HEK293 (cell line): ENCODE data around the gene TGFB2.

Source experiments
- ATF2 ChIP-seq: fragments of 450-650 bp; formaldehyde crosslinking; IDR thresholded peaks from 2 replicates; pipeline ENCODE4 v1.5.1; 2016; ENCODE audit warnings: missing biosample characterization, missing genetic modification characterization, low read depth
- BCL11B ChIP-seq: fragments of 450-650 bp; formaldehyde crosslinking; IDR thresholded peaks from 2 replicates; pipeline ENCODE4 v1.5.1; 2016; ENCODE audit warnings: low read depth, missing biosample characterization, missing genetic modification characterization
- KLF16 ChIP-seq: fragments of 450-650 bp; formaldehyde crosslinking; IDR thresholded peaks from 2 replicates; pipeline ENCODE4 v1.5.1; 2017; ENCODE audit warnings: missing biosample characterization, missing genetic modification characterization
- OSR2 ChIP-seq: fragments of 450-650 bp; formaldehyde crosslinking; IDR thresholded peaks from 2 replicates; pipeline ENCODE4 v1.5.1; 2016; ENCODE audit warnings: missing biosample characterization, missing genetic modification characterization
- OVOL3 ChIP-seq: fragments of 450-650 bp; formaldehyde crosslinking; IDR thresholded peaks from 2 replicates; pipeline ENCODE4 v1.5.1; 2016; ENCODE audit warnings: missing biosample characterization, missing genetic modification characterization
- PBX3 ChIP-seq: sonication (generic); formaldehyde crosslinking; IDR thresholded peaks from 2 replicates; pipeline ENCODE4 v1.8.1; 2022; ENCODE audit warnings: mild to moderate bottlenecking, moderate library complexity, missing genetic modification reagents
- PRDM1 ChIP-seq: fragments of 450-650 bp; formaldehyde crosslinking; IDR thresholded peaks from 2 replicates; pipeline ENCODE4; 2016; ENCODE audit warnings: missing biosample characterization, missing genetic modification characterization
- PRDM10 ChIP-seq: fragments of 450-650 bp; formaldehyde crosslinking; IDR thresholded peaks from 2 replicates; pipeline ENCODE4 v1.5.1; 2016; ENCODE audit warnings: missing biosample characterization, missing genetic modification characterization
- ZBTB8A ChIP-seq: fragments of 450-650 bp; formaldehyde crosslinking; IDR thresholded peaks from 2 replicates; pipeline ENCODE4 v1.5.1; 2016; ENCODE audit warnings: missing biosample characterization, missing genetic modification characterization
- ZFP37 ChIP-seq: fragments of 450-650 bp; formaldehyde crosslinking; IDR thresholded peaks from 2 replicates; pipeline ENCODE4 v1.5.1; 2016; ENCODE audit warnings: missing biosample characterization, missing genetic modification characterization
- ZNF10 ChIP-seq: fragments of 450-650 bp; formaldehyde crosslinking; IDR thresholded peaks from 2 replicates; pipeline ENCODE4 v1.5.1; 2017; ENCODE audit warnings: missing biosample characterization, missing genetic modification characterization
- ZNF341 ChIP-seq: fragments of 450-650 bp; formaldehyde crosslinking; IDR thresholded peaks from 2 replicates; pipeline ENCODE4; 2016; ENCODE audit warnings: low read depth, missing biosample characterization, missing genetic modification characterization
- ZNF391 ChIP-seq: fragments of 450-650 bp; formaldehyde crosslinking; IDR thresholded peaks from 2 replicates; pipeline ENCODE4 v1.5.1; 2016; ENCODE audit warnings: low read depth, missing biosample characterization, missing genetic modification characterization, borderline replicate concordance
- ZNF398 ChIP-seq: fragments of 450-650 bp; formaldehyde crosslinking; IDR thresholded peaks from 2 replicates; pipeline ENCODE4 v1.5.1; 2017; ENCODE audit warnings: missing biosample characterization, missing genetic modification characterization
- ZNF529 ChIP-seq: fragments of 450-650 bp; formaldehyde crosslinking; IDR thresholded peaks from 2 replicates; pipeline ENCODE4 v1.5.1; 2017; ENCODE audit warnings: missing genetic modification characterization, missing biosample characterization; ENCODE audit not compliant: insufficient replicate concordance
- ZNF548 ChIP-seq: fragments of 450-650 bp; formaldehyde crosslinking; IDR thresholded peaks from 2 replicates; pipeline ENCODE4 v1.5.1; 2016; ENCODE audit warnings: missing biosample characterization, missing genetic modification characterization
- ZNF600 ChIP-seq: fragments of 450-650 bp; formaldehyde crosslinking; IDR thresholded peaks from 2 replicates; pipeline ENCODE4 v1.5.1; 2016; ENCODE audit warnings: missing biosample characterization, missing genetic modification characterization
- ZNF623 ChIP-seq: fragments of 450-650 bp; formaldehyde crosslinking; IDR thresholded peaks from 2 replicates; pipeline ENCODE4 v1.5.1; 2016; ENCODE audit warnings: missing biosample characterization, missing genetic modification characterization
- ZNF629 ChIP-seq: fragments of 450-650 bp; formaldehyde crosslinking; IDR thresholded peaks from 2 replicates; pipeline ENCODE4 v1.5.1; 2017; ENCODE audit warnings: missing biosample characterization, missing genetic modification characterization
- ZNF645 ChIP-seq: fragments of 450-650 bp; formaldehyde crosslinking; IDR thresholded peaks from 2 replicates; pipeline ENCODE4; 2016; ENCODE audit warnings: missing biosample characterization, missing genetic modification characterization
- ZNF660 ChIP-seq: fragments of 450-650 bp; IDR thresholded peaks from 2 replicates; pipeline ENCODE4 v1.5.1; 2018; ENCODE audit warnings: missing biosample characterization, mild to moderate bottlenecking, missing genetic modification characterization
- ZNF704 ChIP-seq: fragments of 450-650 bp; formaldehyde crosslinking; IDR thresholded peaks from 2 replicates; pipeline ENCODE4 v1.5.1; 2016; ENCODE audit warnings: missing biosample characterization, missing genetic modification characterization
- ZNF768 ChIP-seq: fragments of 450-650 bp; formaldehyde crosslinking; IDR thresholded peaks from 2 replicates; pipeline ENCODE4 v1.5.1; 2018; ENCODE audit warnings: missing biosample characterization, mild to moderate bottlenecking, missing genetic modification characterization
- ZNF776 ChIP-seq: fragments of 450-650 bp; formaldehyde crosslinking; IDR thresholded peaks from 2 replicates; pipeline ENCODE4 v1.5.0; 2017; ENCODE audit warnings: missing biosample characterization, missing genetic modification characterization, borderline replicate concordance
- ZNF791 ChIP-seq: fragments of 450-650 bp; formaldehyde crosslinking; IDR thresholded peaks from 2 replicates; pipeline ENCODE4 v1.5.1; 2016; ENCODE audit warnings: missing biosample characterization, missing genetic modification characterization
- ZSCAN16 ChIP-seq: fragments of 450-650 bp; formaldehyde crosslinking; IDR thresholded peaks from 2 replicates; pipeline ENCODE4 v1.5.1; 2016; ENCODE audit warnings: missing biosample characterization, missing genetic modification characterization
- ZSCAN4 ChIP-seq: fragments of 450-650 bp; formaldehyde crosslinking; IDR thresholded peaks from 2 replicates; pipeline ENCODE4 v1.5.1; 2017; ENCODE audit warnings: missing biosample characterization, missing genetic modification characterization

Gene TGFB2

GRCh38 chr1:218345673-218346390 lies 696 bp downstream of the TGFB2 start (continued):
- TF ChIP-seq PBX3 (CRISPR knock-in tag), result 0 out of 2 replicates have a peak, but pooled peaks have one; percentile 44
- TF ChIP-seq ZNF548, result no peak
- TF ChIP-seq ZNF623, result peak; percentile 90
- no peak for TF ChIP-seq OVOL3 (tag by site-specific recombination)
- peak; percentile 96 for TF ChIP-seq ZSCAN4 (tag by site-specific recombination)
- TF ChIP-seq ZNF391 (tag by site-specific recombination), result no peak
- TF ChIP-seq ZNF398, result peak; percentile 55; the same call in 1 of the 2 replicates
- 0 out of 2 replicates have a peak, but pooled peaks have one; percentile 7 for TF ChIP-seq ZNF10 (tag by site-specific recombination)
- peak; percentile 38; the same call in 1 of the 2 replicates for TF ChIP-seq ZNF768 (tag by site-specific recombination)
- peak; percentile 90 for TF ChIP-seq PRDM10 (tag by site-specific recombination)
- peak; percentile 69 for TF ChIP-seq ZNF341 (tag by site-specific recombination)
- no peak for TF ChIP-seq ZNF776 (tag by site-specific recombination)
- TF ChIP-seq ZFP37 (tag by site-specific recombination), result no peak
- no peak for TF ChIP-seq ZNF704 (tag by site-specific recombination)
- TF ChIP-seq ZSCAN16 (tag by site-specific recombination), result no peak; the same call in 1 of the 2 replicates
- peak; percentile 41 for TF ChIP-seq ZBTB8A (tag by site-specific recombination)
- TF ChIP-seq PRDM1 (tag by site-specific recombination), result no peak
- TF ChIP-seq ZNF660 (tag by site-specific recombination), result 0 out of 2 replicates have a peak, but pooled peaks have one; percentile 20
- TF ChIP-seq OSR2, result peak; percentile 31; the same call in 1 of the 2 replicates
- TF ChIP-seq ZNF791 (tag by site-specific recombination), result no peak
- no peak for TF ChIP-seq ATF2
- 0 out of 2 replicates have a peak, but pooled peaks have one; percentile 10 for TF ChIP-seq BCL11B (tag by site-specific recombination)
- no peak for TF ChIP-seq ZNF645 (tag by site-specific recombination)
- peak; percentile 66 for TF ChIP-seq KLF16 (tag by site-specific recombination)
- TF ChIP-seq ZNF629, result peak; percentile 45; the same call in 1 of the 2 replicates
- TF ChIP-seq ZNF529 (tag by site-specific recombination), result no peak
- peak; percentile 85 for TF ChIP-seq ZNF600 (tag by site-specific recombination)
